ENCODE data around the gene DBET.
"Not testable (repeated sequence)": the region's sequence is repeated elsewhere in the genome, so short reads cannot be mapped to it uniquely, and the experiment has no call there.

Gene DBET

GRCh38 chr4:190049378-190050239, 14.7 kb upstream of the DBET start:
- DNase-seq = not testable (repeated sequence)

DNA sequence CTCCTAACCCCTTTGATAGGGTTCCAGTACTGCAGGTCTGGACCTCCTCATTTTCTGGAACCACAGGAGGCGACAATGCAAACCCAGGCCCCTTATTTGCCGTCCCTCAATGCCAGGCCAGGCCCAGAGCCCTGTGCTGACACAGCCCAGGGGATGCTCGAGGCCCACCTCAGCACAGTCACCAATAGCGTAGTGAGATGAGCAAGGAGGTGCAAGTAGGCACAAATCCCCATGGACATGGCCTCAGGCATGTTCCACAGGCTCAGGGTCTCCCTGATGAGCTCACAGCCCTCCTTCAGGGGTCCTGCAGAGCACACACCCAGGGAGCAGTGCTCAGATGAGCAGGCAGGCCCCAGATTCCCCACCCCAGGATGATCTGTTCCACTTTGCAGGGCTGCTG, 5.3 kb upstream of the DBET start:
- DNase-seq = not testable (repeated sequence)

- DNase-seq = not testable (repeated sequence)
Observed at GRCh38 chr4:190064805-190065204, 503 bp downstream of the DBET start.

- not testable (repeated sequence) for DNase-seq
Observed at GRCh38 chr4:190068351-190068750, 4.0 kb downstream of the DBET start.

GRCh38 chr4:190093052-190093451, 28.8 kb downstream of the DBET start:
- DNase-seq = not testable (repeated sequence)

- DNase-seq = not testable (repeated sequence)
Observed at GRCh38 chr4:190094031-190094430, 29.7 kb downstream of the DBET start.

GRCh38 chr4:190095335-190095734, 31.0 kb downstream of the DBET start:
- not testable (repeated sequence) for DNase-seq

DNA sequence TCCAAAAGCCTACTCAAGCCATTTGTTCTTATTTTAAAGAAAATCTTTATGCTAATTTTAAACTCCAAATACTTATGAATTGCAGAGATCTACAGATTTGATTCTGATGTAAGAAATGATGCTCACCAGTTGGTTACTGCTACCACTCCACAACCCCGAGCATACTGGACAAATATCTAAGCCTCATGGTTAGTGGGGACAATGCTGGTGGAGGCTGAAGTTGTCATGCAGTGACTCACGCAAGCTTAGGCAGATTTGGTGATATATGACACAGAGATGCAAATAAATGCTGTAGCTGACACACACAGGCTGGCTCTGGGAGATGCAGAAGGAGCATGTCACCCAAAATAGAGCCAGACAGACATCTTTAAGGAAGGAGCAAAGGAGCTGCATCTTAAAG, 35.3 kb downstream of the DBET start:
- DNase-seq = not testable (repeated sequence)

DNA sequence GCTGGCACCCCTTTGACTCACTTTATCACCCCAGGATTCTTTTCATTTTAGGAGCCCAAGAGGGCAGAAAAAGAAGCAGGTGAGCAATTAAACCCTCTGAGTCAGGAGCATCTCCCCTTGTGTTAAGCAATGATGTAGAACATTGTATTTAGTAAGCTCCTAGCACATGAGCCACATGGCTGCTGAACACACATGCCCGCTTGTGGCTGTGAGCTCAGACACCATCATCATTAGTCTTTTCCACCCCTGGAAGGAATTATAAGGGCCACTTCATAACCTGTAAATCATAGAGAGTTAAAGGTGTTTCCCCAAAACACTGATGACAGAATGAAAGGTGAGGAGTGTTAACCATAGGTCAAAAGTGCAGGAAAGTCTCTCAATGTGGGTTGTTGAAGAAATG, 37.2 kb downstream of the DBET start:
- DNase-seq = not testable (repeated sequence)

GRCh38 chr4:190106191-190106590, 41.9 kb downstream of the DBET start:
- DNase-seq = not testable (repeated sequence)

- not testable (repeated sequence) for DNase-seq
Observed at GRCh38 chr4:190106611-190107480, 42.5 kb downstream of the DBET start.

- DNase-seq = not testable (repeated sequence)
Observed at GRCh38 chr4:190107766-190108485, 43.6 kb downstream of the DBET start.

DNA sequence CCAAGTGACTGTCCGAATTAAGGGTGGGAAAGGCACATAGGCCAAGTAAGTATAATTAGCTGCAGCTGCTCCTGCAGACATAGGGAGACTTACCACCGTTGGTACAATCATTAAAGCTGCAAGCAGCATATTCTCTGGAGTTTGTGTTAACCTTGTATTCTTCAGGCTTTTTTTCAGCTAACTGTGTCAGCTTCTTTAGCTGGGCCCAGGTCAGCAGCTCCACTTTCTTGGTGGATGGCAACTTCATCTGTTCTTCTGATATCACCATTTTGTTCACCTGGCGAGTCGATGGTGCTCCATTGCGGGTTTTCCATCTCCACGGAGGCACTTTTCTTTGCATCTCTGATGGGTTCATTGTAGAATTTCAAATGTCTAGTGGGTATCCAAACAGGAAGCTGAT, 44.5 kb downstream of the DBET start:
- DNase-seq = not testable (repeated sequence)

DNA sequence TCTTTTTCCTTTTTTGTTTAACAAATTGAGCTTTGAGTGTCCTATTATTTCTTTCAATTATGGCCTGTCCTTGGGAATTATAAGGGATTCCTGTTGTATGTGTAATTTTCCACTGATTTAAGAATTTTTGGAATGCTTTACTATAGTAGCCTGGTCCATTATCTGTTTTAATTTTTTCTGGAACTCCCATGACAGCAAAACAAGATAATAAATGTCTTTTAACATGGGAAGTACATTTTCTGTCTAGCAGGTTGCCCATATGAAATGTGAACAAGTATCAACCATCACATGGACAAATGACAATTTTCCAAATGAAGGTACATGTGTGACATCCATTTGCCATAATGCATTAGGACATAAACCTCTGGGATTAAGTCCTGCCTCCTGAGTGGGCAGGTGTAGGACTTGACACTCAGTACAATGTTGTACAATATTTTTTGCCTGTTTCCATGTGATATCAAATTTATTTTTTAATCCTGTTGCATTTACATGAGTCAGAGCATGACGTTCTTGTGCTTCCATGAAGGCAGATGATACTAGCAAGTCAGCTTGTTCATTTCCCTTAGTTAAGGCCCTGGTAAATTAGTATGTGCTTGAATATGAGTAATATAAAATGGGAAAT, 45.2 kb downstream of the DBET start:
- DNase-seq = not testable (repeated sequence)

DNA sequence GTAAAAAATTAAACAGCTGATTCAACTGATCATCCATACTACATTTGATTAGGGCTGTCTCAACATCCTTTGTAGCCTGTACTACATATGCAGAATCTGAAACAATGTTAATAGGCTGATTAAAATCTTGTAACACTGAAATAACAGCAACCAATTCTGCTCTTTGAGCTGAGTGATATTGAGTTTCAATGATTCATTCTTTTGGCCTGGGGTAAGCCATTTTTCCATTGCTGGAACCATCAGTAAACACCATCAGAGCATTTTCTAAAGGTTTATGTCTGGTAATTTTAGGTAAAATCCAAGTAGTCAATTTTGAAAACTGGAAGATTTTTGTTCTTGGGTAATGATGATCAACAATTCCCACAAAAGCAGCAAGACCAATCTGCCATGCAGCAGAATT, 45.7 kb downstream of the DBET start:
- not testable (repeated sequence) for DNase-seq

- DNase-seq = not testable (repeated sequence)
Observed at GRCh38 chr4:190110570-190111295, 46.4 kb downstream of the DBET start.

- not testable (repeated sequence) for DNase-seq
Observed at GRCh38 chr4:190112879-190113278, 48.6 kb downstream of the DBET start.

DNA sequence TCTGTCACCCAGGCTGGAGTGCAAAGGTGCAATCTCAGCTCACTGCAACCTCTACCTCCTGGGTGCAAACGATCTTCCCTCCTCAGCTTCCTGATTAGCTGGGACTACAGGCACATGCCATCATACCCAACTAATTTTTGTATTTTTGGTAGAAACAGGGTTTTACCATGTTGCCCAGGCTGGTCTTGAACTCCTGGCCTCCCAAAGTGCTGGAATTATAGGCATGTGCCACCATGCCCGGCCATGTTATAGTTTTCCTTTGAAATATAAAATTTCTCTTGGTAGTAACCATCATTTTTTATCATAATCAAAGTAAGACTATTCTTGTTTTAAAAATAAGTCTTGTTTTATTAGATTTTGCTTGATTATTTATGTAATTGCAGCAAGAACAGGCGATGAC, 50.7 kb downstream of the DBET start:
- DNase-seq = not testable (repeated sequence)
